ENCODE data around the gene KIF18B.

KIF18B gene

GRCh38 chr17:44875761-44876160 is 71.8 kb downstream of the KIF18B start:
- ATAC-seq: no peak
- DNase-seq: no peak

All from stimulated activated naive CD8-positive, alpha-beta T cell treated with anti-CD3 and anti-CD28 coated beads, Interleukin-15, Interleukin-2, amounts not matched to agents 100 U/mL and 50 U/mL, for 24 hours (primary cell).